ENCODE measurements around the gene ACP7.

ACP7 gene

DNA sequence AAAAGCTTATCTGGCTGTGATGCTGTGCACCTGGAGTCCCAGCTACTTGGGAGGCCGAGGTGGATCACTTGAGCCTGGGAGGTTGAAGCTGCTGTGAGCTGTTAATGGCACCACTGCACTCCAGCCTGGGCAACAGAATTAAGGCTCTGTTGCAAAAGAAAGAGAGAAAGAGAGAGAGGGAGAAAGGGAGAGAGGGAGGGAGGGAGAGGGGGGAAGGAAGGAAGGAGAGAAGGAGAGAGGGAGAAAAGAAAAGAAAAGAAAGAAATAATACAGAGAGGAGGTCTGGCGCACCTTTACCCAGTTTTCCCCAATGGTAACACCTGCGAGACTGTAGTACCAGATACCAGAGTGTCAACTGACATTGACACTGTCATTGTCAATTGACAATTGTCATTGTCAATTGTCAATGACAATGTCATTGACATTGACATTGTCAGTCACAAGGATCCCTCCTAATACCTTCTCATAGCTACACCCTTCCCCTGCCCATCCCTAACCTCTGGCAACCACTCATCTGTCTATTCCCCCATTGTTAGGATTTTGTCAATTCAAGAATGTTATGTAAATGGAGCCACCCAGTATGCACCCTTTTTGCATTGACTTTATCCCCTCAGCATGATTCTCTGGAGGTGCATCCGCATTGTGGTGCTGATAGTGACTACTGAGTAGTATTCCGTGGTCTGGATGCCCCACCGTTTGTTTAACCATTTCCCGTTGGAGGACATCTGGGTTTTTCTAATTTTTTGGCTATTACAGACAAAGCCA lies 62.7 kb downstream of the ACP7 start:
- no peak for DNase-seq (ENCODE audit: low read depth in 3 of 3)

DNA sequence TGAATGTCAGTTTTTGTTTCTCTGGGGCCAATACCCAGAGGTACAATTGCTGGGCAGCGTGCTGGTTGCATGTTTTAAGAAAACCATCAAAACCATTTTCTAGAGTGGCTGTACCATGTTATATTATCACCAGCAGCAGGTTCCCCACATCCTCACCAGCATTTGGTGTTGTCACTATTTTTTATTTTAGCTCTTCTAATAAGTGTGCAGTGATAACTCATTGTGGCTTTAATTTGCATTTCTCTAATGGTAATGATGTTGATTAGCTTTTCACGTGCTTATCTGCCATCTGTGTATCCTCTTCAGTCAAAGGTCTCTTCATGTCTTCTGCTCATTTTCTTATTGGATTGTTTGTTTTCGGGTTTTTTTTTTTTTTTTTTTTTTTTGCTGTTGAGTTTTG lies 63.3 kb downstream of the ACP7 start:
- DNase-seq (ENCODE audit: low read depth in 3 of 3), result no peak

DNA sequence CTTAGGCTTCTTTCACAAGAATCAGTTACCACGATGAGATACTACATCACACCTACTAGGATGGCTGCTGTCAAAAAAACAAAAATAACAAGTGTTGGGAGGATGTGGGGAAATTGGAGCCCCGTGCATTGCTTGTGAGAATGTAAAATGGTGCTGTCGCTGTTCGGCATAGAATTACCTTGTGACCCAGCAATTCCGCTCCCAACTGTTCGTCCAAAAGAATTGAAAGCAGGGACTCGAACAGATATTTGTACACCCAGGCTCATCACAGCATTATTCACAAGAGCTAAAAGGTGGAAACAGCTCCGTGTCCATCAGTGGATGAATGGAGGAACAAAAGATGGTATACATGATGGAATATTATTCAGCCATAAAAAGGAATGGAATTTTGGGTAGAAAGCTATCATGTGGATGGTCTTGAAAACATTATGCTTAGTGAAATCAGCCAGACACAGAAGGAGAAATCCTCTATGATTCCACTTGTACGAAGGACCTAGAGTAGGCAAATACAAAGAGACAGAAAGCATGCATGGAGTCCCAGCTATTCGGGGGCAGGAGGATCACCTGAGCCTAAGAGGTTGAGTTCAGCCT lies 64.9 kb downstream of the ACP7 start:
- no peak for DNase-seq (ENCODE audit: low read depth in 3 of 3)

DNA sequence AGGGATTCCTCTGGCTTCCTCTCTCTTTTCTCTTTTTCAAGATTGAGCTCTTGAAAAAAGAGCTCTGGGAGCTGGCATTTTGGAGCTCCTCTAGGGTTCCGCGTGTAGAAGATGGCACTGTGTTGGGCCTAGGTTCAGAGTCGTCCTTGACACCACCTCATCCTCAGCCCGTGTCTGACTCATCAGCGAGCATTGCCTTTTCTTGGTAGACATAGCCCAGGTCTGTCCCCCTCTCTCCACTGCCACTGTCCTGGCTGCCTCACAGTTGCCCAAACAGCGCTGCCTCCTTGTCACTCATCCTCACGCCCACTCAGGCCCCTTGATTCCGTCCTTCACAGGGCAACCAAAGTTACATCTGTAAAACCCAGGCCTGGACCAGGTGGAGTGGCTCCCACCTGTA lies 66.1 kb downstream of the ACP7 start:
- DNase-seq (ENCODE audit: low read depth in 3 of 3), result no peak

DNA sequence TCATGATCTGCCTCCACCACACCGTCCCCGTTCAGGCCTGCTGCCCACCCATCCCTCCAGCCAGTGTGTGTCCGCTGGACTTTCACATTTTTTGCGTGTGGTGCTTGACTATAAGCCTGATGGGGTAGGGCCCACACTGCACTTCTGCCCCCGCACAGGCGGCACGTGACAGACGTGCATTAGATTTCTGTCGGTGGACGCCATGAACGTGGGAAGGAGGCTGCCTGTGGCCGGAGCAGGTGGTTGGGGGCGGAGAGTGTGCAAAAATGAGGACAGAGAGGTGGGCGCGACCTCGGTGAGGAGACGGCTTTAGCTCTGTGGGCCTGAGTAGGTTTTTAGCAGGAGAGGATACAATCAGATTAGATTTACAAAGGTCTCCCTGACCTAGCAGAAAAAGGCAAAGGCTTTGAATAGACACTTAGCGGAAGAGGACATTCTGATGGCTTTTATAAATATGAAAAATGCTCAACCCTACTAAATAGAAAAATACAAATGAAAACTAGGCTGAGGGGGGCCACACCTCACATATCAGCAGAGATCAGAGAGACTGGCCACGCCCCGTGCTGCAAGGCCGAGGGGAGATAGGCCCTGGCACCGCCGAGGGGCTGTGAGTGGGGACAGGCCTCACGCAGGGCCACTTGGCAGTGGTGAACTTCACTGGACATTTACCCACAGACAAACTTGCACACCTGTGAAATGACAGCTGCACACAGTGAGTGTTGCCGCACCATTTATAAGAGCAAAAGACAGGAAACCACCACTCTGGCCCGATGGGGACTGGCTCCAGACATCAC lies 66.8 kb downstream of the ACP7 start:
- DNase-seq (ENCODE audit: low read depth in 3 of 3), result no peak

DNA sequence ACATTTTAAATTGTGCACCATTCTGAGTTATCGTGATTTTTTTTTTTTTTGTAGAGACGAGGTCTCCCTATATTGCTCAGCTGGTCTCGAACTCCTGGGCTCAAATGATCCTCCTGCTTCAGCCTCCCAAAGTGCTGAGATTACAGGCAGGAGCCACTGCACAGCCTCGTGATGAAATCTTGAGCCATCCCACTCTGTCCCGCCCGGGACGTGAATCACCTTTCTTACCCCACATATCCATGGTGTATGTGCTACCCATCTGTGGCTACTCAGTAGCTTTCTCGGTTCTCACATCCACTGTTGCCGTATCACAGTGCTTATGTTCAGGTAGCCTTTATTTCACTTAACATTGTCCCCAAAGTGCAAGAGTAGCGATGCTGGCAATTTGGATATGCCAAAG lies 67.9 kb downstream of the ACP7 start:
- no peak for DNase-seq (ENCODE audit: low read depth in 3 of 3)

DNA sequence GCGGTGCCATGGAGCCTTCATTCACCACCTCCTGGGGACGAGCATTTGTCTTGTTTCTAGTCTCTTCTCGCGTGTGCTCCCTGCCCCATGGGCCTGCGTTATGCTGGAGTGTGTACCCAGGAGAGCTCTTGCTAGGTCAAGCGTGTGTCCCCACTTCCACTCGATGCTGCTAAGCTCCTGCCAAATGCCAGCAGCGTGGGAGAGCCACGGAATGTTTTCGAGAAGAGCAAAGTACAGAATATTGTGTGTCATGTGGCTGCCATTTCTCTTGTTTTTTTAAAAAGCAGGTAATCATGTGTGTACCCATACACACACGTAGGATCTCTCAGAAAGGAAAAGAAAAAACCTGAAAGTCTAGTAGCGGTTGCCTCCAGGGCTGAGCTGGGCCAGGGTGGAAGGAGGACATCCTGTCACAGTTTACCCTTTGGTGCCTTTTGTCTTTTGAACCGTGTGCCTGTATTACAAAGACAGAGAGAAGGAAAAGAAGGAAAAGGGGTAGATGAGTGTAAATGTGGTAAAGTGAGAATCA lies 70.0 kb downstream of the ACP7 start:
- DNase-seq (ENCODE audit: low read depth in 3 of 3), result no peak

DNA sequence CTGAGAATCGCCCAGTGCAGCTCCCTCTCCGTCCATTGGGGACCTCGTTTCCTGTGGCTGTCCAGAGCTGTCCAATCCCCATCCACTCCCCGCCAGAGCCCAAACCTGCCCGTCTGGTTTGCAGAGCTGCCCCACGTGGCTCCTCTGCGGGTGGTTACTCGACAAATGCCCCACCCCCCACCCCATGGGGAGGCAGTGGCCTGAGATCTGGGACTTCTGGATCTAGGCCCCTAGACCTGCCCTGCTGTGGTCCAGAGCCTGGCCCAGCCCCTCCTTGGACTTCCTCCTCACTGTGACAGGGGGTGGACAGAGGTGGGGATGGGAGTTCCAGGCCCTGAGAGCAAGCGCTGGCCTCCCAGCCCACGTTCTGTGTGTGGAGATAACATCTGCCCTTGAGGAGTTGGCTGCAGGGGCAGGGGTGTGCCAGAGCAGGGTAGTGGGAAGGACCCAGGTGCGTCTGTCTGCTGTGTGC lies 70.5 kb downstream of the ACP7 start:
- no peak for DNase-seq (ENCODE audit: low read depth in 3 of 3)

DNA sequence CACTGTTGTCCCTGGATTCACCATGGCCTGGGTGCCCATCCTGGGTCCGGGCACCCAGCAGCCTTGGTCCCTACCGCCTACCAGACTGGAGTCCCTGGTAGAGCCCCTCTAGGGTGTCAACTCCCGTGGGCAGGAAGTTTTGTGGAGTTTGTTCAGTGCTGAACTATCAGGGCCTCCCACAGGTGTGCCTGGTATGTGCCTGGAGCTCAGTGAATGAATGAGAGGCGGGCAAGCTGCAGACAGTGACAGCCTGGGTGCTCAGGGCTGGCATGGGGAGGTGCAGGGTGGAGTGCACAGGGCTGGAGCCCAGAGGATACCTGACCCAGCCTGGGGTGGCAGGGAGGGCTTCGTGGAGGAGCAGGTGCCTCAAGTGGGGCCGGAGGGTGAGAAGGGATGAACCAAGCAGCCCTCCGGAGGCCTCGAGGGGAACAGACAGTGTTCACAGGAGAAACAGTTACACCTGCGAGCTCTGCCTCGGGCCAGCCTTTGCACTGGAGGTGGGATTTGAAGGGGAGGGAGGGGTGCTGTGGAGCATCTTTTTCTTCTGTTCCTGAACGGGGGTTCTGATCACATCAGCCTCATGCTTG lies 71.0 kb downstream of the ACP7 start:
- no peak for DNase-seq (ENCODE audit: low read depth in 3 of 3)

DNA sequence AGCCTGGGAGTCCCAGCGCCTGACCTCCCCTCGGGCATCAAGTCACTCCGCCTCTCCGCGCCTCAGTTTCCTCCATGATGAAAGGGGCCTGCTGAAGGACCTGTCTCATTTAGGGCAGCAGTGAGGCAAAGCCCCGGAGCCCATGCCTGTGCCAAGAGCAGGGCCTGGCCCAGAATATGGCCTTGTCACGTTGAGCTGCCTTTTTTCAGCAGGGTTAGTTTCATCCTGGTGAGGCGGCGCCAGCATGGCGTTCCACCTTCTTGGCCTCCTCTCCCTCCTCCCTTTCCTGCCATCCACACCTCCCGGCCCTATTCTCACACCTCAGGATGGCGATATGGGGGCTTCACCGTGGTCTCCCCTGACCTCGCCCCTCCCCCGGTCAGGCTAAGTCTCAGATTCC lies 71.6 kb downstream of the ACP7 start:
- no peak for DNase-seq (ENCODE audit: low read depth in 3 of 3)

DNA sequence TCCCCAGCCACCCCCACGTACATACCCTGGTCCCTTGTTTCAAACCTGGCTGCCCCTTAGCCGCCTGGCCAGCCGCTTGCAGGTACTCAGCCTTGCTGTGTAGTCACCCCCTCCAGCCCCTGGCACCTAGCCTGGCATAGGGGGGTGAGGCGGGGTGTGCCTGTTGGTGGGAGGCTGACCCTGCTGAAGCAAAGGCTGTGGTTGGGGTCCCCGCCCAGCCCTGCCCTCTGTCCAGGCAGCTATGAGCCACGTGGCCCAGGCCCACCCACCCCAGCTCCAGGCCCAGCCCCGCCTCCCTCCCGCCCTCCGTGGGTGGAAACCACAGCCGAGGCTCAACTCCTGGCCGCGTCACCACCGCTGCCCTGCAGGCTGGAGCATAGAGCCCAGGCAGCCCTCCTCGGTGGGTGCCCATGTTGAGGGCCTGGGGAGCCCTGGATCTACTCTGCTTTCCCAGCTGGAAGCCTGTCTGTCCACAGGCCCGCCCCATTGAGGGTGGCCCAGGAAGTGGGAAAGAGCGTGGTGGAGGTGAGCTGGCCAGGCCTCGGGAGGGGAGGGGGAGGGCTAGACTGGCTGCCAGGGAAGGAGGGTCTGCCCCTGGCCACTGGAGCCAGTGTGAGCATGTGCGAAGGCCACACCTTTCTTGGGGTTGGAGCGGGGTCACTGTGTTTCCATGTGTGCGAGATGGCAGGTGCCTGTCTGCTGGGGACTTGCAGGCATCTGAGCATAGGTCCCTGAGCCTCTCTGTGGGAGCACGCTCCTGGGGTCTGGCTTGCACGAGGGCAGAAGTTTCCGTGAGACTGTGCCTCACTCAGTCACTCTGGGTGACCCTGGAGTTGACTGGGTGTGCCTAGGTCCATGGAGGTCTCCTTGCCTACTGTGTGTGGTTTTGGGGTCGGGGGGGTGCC lies 72.4 kb downstream of the ACP7 start:
- DNase-seq (ENCODE audit: low read depth in 3 of 3), result no peak

DNA sequence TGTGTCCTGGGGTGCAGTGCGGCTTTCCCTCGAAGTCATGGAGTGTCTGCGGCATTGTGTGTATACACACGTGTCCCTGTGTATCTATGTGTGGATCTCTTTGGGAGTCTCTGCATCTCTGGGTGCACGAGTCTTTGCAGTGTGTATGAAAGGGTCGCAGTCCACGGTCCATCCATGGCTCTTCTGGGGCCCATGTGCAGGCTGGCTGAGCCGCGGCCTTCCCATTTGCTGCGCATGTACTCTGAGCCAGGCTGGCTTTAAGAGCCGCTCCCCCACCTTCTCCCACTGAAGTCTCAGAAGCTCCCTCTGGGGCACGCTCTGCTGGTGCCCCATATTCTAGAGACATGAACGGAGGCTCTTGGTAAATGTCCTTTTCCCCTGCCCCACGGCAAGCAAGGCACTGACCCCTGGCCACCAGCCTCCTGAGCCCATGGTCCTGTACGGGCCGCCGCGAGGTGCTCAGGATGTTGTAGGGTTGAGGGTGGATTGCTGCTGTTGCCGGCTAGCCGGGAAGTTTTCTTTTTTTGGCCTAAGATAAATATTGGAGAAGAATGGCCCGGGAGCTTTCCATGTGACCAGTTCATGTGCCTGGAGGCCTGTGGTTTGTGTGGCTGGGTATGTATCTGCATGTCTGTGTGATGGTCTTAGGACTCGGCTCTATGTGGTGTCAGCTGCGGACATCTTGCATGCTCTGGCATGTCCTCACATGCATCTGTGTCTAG lies 73.3 kb downstream of the ACP7 start:
- DNase-seq (ENCODE audit: low read depth in 3 of 3), result no peak

DNA sequence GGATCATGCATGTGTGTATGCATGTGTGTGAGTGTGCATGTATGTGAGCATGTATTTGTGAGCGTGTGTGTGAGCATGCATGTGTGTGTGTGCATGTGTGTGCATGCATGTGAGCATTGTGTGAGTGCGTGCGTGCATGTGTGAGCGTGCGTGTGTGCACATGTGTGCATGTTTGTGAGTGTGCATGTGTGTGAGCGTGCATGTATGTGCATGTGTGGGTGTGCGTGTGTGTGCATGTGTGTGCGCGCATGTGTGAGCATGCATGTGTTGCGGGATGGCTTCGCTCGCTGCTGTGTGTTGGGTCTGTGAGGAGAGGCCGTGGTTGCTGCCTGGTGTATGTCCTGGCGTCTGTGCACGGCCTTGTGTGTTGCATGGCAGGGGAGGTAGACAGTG lies 73.8 kb downstream of the ACP7 start:
- no peak for DNase-seq (ENCODE audit: low read depth in 3 of 3)

DNA sequence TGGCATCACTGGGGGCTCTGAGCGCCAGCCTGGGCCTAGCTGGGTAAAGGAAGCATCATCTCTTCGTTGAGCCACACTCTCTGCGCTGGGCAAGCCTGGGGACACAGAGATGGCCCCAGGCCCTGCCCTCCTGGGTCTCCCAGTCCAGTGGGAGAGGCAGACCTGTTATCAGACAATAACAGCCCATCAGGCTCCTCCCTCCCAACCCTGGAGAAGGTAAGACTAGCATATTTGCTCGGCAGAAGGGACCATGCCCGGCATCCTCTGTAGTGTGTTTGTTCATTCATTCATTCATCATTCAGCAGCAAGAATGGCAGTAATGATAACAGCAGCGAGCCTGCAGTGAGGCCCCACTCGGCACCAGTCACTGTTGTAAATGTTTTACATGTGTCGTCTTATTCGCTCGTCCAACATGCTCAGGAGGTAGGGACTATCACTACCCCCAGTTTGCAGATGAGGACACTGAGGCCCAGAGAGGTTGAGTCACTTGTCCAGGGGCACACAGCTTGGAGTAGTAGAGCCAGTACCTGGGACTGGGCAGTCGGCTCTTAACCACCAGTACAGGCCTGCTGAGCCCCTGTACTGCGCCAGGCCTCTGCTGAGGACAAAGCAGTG lies 74.6 kb downstream of the ACP7 start:
- no peak for DNase-seq (ENCODE audit: low read depth in 3 of 3)

DNA sequence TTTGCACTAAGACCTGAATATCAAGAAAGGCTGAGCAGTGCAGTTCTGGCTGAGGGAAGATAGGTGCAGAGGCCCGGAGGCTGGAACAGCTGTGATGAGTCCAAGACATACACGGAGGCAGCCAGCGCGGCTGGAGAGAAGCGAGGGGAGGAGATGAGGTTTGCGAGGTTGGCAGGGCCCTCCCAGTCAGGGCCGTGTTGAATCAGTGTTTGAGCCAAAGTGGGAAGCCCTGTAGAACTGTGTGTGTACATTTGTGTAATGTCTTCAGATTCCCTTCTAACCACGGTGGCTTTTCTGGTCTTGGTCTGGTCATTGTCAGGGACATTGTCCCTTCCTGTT lies 76.3 kb downstream of the ACP7 start:
- no peak for DNase-seq (ENCODE audit: low read depth in 3 of 3)

All from stimulated activated CD4-positive, alpha-beta T cell treated with anti-CD3 and anti-CD28 coated beads, TNF-alpha, amount 100 ng/mL, for 4 hours (primary cell).